Islet precursor cell (in vitro differentiated cells): Measurements from ENCODE around the gene LTA4H.

Experiments used
- DNase-seq: peaks from one replicate; pipeline ENCODE4 v3.0.0-alpha.2; 2018

The LTA4H gene

GRCh38 chr12:96056646-96057455, 21.5 kb upstream of the LTA4H start:
- DNase-seq: no peak

DNA sequence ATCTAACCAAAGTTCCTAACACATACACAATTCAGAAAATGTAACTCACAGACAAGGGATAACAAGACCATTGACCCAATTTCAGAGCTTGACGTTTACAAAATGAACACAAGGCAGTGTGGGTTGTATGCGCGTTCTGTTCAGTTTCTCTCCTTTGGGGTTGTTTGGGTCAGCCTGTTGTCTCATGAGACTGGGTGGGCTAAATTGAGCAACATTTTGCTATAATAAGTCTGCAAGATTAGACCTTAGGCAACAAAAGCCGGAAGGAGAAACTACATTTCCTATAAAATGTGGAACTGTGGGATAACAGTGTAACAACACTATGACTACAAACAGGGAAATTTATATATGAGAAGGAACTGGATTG, 18.8 kb upstream of the LTA4H start:
- no peak for DNase-seq

DNA sequence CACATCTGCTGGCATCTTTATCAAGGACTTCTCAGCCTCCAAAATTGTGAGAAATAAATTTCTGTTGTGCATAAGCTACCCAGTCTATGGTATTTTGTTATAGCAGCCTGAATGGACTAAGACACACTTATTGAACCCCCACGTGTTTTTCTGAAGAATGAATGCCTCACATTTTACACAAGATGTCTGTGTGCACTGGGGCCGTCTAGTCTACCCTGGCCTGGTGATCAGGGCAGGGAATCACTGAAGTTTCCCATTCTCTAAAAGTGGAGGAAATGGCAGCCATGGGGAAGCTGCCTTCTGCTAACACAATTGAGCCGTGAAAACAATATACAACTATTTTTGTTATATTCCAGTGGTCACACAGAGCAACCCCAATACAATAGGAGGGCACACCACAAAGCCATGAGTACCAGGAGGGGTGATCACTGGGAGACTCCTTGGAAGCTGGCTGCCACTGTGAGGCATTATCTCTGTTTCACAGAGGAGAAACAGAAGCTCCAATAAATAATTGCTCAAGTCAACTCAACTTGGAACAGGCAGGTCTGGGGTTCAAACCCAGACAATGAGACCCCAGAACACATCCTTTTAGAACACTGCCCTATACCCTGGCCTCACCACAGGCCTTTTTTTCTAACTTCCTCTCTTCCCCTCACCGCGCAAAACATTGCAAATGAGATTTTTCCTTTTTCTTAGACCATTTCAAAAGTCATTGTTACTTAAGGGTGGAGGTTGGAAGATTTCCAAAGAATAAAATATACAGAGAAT, 18.3 kb upstream of the LTA4H start:
- no peak for DNase-seq

GRCh38 chr12:96051756-96052485, 16.5 kb upstream of the LTA4H start:
- DNase-seq: peak; percentile 17

DNA sequence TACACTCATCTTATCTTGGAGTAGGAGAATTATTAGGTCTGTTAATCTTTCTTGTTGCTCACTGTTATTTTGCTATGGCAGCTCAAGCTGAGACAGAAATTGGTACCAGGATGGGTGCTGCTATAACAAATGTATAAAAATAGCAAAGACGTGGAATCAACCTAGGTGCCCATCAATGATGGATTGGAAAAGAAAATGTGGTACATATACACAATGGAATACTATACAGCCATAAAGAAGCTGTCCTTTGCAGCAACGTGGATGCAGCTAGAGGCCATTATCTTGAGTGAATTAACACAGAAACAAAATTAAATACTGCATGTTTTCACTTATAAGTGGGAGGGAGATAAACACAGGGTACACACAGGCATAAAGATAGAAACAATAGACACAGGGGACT, 14.8 kb upstream of the LTA4H start:
- no peak for DNase-seq

DNA sequence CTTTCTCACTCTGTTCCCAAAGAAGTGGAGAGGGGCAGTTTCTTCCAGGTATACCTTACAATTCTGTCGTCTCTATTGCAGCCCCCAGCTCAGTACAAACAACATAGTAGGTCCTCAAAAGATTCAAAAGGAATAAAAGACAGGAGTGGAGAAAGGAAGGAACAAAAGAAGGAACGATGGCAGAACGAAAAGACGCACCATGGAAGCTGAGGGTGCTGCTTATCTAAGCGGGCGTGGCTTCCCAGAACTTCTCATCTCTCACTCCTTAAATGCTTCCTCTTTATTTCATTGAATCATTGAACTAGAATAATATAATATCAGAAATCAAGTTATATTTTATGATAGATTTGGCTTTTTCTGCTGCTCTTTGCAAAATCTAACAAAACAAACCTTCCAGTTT, 13.7 kb upstream of the LTA4H start:
- no peak for DNase-seq

DNA sequence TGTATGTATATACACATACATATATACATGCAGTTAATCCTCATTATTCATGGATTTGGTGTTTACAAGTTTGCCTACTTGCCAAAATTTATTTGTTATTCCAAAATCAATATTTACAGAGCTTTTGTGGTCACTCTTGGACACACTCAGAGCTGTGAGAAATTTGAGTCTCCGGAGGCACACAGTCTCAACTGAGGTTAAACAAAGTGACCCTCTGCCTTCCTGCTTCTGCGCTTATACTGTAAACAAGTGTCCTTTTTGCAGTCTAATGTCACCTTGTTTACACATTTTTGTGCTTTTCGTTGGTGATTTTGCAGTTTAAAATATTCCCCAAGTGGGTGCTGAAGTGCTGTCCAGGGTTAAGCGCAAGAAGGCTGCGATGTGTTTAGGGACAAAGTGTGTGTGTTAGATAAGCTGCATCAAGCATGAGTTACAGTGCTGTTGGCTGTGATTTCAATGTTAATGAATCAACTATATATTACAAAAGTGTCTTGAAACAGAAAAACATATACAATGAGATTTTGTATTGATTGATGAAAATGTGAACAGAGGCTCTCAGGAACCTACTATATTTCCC, 13.1 kb upstream of the LTA4H start:
- no peak for DNase-seq

DNA sequence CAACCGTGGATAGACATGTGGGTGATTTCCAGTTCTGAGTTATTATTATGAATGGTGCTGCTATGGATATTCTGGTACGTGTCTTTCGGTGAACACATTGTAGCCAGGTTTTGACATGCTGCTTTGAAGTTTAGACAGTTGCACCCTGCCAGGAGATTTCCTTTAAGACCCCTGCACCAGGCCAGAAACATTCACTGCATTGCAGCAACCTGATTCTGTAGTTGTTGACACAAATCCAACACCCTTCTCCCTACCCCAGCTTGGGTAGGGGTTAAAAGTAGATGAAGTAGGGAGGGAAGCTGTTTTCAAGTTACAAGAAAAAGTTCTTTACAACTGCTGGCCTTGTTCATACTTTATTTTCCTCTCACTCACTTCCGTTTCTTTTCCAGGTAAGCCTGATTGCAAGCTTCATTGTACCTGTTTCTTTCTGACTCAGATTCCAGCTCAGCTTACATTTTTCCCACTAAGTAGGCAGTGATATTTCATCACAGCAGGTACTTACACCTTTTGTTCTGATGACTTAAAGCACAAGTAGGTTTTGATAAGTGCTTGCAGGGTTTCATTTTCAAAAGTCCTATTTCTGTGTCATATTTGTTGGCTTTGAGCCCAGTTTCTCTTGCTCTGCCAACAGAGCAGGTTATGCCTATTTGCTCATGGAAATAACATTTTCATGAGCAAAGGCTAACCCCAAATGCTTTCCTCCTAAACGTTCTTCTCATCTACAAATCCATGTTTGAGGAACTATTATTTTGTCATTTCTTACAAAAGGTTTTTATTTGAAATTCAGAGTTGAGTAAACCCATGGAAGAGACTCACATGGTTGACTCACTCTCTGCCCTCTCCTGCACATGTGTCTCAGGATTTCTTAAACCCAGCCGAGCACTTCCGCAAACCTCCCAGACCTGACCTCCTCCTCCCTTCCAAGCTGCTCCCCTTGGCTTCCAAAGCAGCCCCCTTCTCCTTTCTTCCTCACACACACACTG, 12.1 kb upstream of the LTA4H start:
- DNase-seq: no peak

- DNase-seq: no peak
Observed at GRCh38 chr12:96046543-96047228, 11.3 kb upstream of the LTA4H start.

- no peak for DNase-seq
Observed at GRCh38 chr12:96045566-96045965, 10.2 kb upstream of the LTA4H start.

DNA sequence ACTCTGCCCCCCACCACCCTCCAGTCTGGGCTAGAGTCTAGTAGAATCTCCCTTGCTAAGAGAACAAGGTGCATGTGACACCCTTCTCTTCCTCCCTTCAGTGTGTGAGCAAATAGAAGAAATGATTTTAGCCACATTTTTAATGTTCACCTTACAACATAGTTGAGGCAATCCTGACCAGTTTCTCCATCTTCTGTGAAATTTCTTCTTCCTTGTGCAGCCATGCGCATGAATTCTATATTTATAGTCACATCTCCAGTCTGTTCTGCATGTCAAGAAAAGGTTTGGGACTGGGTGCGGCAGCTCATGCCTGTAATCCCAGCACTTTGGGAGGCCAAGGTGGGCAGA, 9.5 kb upstream of the LTA4H start:
- no peak for DNase-seq

- no peak for DNase-seq
Observed at GRCh38 chr12:96044017-96044942, 8.9 kb upstream of the LTA4H start.

GRCh38 chr12:96041181-96041580, 5.8 kb upstream of the LTA4H start:
- no peak for DNase-seq

DNA sequence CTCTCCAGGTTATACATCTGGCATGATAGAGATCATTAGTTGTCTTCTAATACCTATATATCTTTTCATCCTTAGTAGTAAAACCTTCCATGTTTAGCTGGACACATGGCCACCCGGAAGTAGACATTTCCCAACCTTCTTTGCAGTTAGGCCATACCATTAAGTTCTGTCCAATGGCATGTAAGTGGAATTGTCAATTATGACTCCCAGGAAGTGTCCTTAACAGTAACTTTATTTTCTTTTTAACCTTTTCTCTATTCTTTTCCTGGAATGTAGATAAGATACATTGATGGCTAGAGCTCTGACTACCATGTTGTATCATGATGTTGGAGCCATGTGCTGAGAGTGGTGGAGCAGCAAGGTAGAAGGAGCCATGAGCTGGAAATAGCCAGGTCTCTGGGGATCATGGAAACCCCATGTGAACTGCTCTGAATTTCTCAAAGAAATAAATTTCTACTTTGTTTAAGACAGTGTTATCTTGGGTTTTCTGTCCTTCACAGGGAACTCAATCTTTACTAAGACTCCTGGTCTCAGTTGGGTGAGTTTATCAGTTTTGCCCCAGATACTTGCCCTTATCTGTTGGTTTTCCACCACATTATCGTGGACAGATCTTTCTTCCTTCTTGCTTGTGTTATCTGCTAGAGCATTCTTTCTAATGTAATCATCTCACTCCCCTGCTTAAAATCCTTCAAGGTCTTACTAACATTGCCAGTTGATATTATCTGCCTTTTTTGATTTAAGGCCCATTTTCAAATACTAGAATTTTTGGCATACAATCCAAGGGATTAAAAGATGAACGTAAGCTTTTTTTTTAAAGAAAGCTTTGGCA, 5.1 kb upstream of the LTA4H start:
- DNase-seq: no peak

DNA sequence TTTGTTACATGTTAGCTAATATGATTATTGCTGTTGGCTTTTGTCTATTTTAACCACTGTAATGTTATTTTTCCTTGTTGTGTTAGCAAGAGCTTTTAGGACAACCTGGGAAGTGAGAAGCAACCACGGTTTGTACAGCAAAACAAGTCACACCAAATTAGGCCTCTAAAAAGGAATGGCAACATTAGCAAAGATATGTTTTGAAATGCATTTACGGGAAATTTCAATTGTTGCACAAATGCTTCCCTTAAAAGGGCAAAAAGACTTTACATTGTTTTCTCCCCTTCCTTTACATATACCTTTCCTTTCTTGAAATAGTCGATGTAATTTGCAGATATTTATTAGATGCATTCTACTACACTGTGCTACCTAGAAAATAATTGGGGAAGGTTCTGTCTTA, 4.1 kb upstream of the LTA4H start:
- no peak for DNase-seq

DNA sequence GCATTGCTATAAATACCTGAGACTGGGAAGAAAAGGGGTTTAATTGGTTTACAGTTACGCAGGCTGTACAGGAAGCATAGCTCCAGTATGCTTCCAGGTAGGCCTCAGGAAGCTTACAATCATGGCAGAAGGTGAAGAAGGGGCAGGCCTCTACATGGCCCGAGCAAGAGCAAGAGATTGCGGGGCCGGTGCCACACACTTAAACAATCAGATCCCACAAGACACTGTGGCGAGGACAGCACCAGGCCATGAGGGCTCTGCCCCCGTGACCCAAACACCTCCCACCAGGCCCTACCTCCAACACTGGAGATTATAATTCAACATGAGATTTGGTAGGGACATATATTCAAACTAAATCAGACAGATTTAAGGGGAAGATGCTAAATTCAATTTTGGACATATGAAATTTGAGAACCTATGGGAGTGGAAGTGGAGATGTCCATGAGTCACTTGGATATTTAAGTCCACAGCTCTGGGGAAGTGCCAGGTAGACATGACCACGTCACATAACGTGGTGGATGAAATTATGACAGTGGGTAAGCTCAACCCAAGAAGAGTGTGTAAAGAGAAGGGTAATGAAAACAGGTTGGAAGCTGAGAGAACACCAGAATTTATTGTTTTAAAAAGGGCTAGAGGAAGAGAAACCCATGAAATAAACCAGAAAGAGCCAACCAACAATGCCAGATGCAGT, 1.5 kb upstream of the LTA4H start:
- DNase-seq: no peak

DNA sequence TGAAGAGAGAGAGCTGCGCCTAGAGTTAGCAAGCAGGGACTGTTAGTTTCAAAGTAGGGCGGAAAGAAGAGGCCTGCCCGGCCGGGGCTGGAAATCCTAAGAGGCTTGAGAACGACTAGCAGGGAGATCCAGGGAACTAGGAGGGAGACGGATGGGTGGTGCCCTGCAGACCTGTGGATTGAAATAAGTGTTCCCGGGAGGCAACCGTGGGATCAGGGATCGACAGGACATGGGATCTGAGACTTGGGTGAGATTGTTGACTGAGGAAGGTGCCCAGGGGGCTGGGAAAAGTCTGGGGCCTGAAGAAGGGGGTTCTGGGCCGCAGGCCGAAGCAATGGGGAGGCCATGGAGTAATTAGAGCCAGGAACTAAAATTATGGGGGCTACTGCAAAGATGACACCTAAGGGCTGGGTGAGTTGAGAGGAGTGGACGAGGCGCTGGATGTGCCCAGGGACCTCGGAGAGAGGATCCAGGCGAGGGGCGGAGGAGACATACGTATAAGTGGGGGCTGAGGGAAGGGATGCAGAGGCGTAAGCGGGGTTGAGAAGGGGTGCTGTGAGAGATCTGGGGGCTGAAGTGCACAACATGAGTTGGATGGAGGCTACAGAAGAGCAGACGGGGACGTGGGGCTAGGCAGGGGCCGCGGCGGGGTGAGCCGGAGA, 635 bp downstream of the LTA4H start:
- DNase-seq: peak; percentile 82
